Measurements from ENCODE around the gene ANKRD10. TPM values are rescaled to one million over a fixed set of nuclear protein-coding genes. Genes with fewer than 3 reads are reported as not detected.
"Not testable (repeated sequence)": the region's sequence is repeated elsewhere in the genome, so short reads cannot be mapped to it uniquely, and the experiment has no call there.

The ANKRD10 gene
- total RNA-seq, 6 experiments from 2014 or later = 40.4 to 56.2 (median 44.3) TPM

GRCh38 chr13:110949628-110950027 lies 34.8 kb upstream of the ANKRD10 start:
- H3K36me3 ChIP-seq = no peaks in the 10 kb centered on the region
- TF ChIP-seq, protein P1, sequence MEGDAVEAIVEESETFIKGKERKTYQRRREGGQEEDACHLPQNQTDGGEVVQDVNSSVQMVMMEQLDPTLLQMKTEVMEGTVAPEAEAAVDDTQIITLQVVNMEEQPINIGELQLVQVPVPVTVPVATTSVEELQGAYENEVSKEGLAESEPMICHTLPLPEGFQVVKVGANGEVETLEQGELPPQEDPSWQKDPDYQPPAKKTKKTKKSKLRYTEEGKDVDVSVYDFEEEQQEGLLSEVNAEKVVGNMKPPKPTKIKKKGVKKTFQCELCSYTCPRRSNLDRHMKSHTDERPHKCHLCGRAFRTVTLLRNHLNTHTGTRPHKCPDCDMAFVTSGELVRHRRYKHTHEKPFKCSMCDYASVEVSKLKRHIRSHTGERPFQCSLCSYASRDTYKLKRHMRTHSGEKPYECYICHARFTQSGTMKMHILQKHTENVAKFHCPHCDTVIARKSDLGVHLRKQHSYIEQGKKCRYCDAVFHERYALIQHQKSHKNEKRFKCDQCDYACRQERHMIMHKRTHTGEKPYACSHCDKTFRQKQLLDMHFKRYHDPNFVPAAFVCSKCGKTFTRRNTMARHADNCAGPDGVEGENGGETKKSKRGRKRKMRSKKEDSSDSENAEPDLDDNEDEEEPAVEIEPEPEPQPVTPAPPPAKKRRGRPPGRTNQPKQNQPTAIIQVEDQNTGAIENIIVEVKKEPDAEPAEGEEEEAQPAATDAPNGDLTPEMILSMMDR (IDR thresholded peaks at IDR 0.05) = no peak
- no peak for TF ChIP-seq POLR2A (IDR thresholded peaks at IDR 0.05)
- H3K27ac ChIP-seq = no peak overlapping the region
- H3K4me3 ChIP-seq = no peak overlapping the region
- H3K27me3 ChIP-seq = no peaks in the 10 kb centered on the region
- H3K9me3 ChIP-seq = no peaks in the 10 kb centered on the region
- intact Hi-C loops (cut with DNase I) = no loop called here
- H3K4me1 ChIP-seq = no peaks in the 10 kb centered on the region
- WGBS (ENCODE audit: insufficient coverage, low coverage, low lambda C conversion rate, missing lambda C conversion rate) = 61% methylated on average over 4 of the region's 4 CpGs
- no peak for DNase-seq
- no peak for ATAC-seq

GRCh38 chr13:110949116-110949515 lies 34.2 kb upstream of the ANKRD10 start:
- Histone ChIP-seq H3K27ac (no peak overlapping the region), H3K4me3 (no peak overlapping the region), H3K36me3 (no peaks in the 10 kb centered on the region), H3K4me1 (no peaks in the 10 kb centered on the region), H3K27me3 (no peaks in the 10 kb centered on the region), H3K9me3 (no peaks in the 10 kb centered on the region)
- WGBS (ENCODE audit: insufficient coverage, low coverage, low lambda C conversion rate, missing lambda C conversion rate) = 40% methylated on average over 1 of the region's 12 CpGs
- ATAC-seq (no peak), DNase-seq (no peak)
- TF ChIP-seq POLR2A (IDR thresholded peaks at IDR 0.05) = no peak
- TF ChIP-seq, protein P1 (IDR thresholded peaks at IDR 0.05) = no peak
- intact Hi-C loops (cut with DNase I) = no loop called here

DNA sequence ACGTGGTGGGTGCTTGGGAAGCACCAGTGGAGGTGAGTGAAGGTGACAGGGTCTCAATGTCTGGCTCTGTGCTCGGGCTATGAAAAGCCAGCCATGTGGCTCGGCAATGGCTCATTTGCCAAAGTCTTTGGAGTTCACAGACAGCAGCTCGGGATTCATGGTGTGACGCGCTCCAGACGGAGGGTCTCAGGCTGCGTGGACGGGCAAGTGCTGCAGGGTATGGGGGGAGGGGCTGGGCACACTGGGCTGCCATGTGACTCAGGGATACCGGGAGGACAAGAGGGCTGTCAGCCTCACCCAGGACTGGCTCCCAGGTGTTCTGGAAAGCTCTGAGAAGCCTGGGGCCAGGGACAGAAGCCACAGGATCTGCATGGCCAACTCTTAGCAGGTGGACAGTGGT lies 32.5 kb upstream of the ANKRD10 start:
- intact Hi-C loops (cut with DNase I); ATAC-seq: not testable (repeated sequence)

GRCh38 chr13:110945928-110946570 lies 31.2 kb upstream of the ANKRD10 start:
- 81% methylated on average over 3 of the region's 12 CpGs for WGBS (ENCODE audit: insufficient coverage, low coverage, low lambda C conversion rate, missing lambda C conversion rate)
- H3K4me3 ChIP-seq = no peak overlapping the region
- H3K27me3 ChIP-seq = no peaks in the 10 kb centered on the region
- no peak for ATAC-seq
- no peaks in the 10 kb centered on the region for H3K4me1 ChIP-seq
- no peak overlapping the region for H3K27ac ChIP-seq
- no peak for DNase-seq
- H3K9me3 ChIP-seq = no peaks in the 10 kb centered on the region
- H3K36me3 ChIP-seq = no peaks in the 10 kb centered on the region
- TF ChIP-seq, protein P1 (IDR thresholded peaks at IDR 0.05) = no peak
- no peak for TF ChIP-seq POLR2A (IDR thresholded peaks at IDR 0.05)
- intact Hi-C loops (cut with DNase I) = no loop called here

More for the DNA sequence above, 32.5 kb upstream of the ANKRD10 start:
- H3K4me1 ChIP-seq, H3K4me3 ChIP-seq, DNase-seq, H3K27ac ChIP-seq, H3K9me3 ChIP-seq, H3K36me3 ChIP-seq, H3K27me3 ChIP-seq: not testable (repeated sequence)
- WGBS (ENCODE audit: insufficient coverage, low coverage, low lambda C conversion rate, missing lambda C conversion rate) = no CpG with 5 or more reads among the region's 10 CpGs

DNA sequence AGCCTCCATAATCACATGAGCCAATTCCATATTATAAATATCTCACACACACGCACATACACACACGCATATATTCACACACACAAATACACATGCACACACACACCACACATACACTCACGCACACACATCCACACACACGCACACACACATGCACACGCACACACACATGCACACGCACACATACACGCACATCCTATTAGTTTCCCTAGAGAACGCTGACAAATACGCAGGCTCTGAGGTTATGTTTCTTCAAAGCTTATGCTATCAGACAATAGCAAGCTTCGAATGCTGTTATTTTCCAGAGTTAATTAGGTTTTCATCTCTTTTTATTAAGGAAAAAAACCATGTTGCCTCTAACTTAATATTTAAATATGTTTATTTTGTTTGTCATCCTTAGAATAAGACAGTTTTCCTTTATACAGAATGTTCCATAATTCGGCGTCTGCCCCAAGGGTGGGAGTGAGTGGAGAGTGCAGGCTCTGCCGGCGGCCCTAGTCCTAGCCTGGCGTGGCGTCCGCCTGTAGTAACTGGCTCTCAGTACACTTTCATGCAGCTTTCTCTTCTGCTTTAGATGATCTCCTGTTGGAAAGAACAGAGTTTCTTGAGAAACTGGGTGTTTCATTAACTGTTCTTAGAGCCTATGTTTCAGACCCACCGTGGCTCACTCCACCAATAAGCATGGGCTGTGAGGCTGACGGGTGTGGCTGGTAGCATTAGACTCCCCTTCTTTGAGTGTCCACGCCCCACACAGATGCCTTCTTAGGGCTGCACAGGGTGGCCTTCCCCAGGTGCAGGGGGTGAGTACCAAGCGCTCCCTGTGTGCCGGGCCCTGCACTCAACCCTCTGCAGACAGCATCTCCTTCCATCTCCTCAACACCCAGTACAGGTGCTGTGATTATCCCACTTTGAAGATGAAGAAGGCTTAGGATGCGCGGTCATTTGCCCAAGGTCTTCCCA lies 30.4 kb upstream of the ANKRD10 start:
- no peak for DNase-seq
- Histone ChIP-seq H3K4me1 (no peaks in the 10 kb centered on the region), H3K4me3 (no peak overlapping the region), H3K36me3 (no peaks in the 10 kb centered on the region), H3K9me3 (no peaks in the 10 kb centered on the region), H3K27ac (no peak overlapping the region), H3K27me3 (no peaks in the 10 kb centered on the region)
- no peak for ATAC-seq
- TF ChIP-seq, protein P1 (IDR thresholded peaks at IDR 0.05) = no peak
- no peak for TF ChIP-seq POLR2A (IDR thresholded peaks at IDR 0.05)
- 90% methylated on average over 19 of the region's 24 CpGs for WGBS (ENCODE audit: insufficient coverage, low coverage, low lambda C conversion rate, missing lambda C conversion rate)
- intact Hi-C loops (cut with DNase I) = no loop called here
